ENCODE results near the gene NUDT12. TPM values are rescaled to one million over a fixed set of nuclear protein-coding genes. Genes with fewer than 3 reads are reported as not detected.

NUDT12 gene
- total and polyA plus RNA-seq, 2 of the 13 experiments (the other 11 are each of a cell fraction or from before 2014, with no cell fraction given): 2.3 to 5.4 TPM

GRCh38 chr5:103562453-103563157 is at the start of gene NUDT12 (continued):
- TF ChIP-seq SP5 (CRISPR knock-in tag; IDR thresholded peaks at IDR 0.05; ENCODE audit: borderline replicate concordance, low read depth): no peak
- TF ChIP-seq ZFP62 (CRISPR knock-in tag; IDR thresholded peaks at IDR 0.05): no peak
- TF ChIP-seq, protein P1, sequence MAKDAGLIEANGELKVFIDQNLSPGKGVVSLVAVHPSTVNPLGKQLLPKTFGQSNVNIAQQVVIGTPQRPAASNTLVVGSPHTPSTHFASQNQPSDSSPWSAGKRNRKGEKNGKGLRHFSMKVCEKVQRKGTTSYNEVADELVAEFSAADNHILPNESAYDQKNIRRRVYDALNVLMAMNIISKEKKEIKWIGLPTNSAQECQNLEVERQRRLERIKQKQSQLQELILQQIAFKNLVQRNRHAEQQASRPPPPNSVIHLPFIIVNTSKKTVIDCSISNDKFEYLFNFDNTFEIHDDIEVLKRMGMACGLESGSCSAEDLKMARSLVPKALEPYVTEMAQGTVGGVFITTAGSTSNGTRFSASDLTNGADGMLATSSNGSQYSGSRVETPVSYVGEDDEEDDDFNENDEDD (CRISPR knock-in tag; IDR thresholded peaks at IDR 0.05; ENCODE audit: borderline replicate concordance): peak; percentile 23; the same call in 1 of the 2 replicates
- TF ChIP-seq KDM2A (CRISPR knock-in tag; IDR thresholded peaks at IDR 0.05; ENCODE audit: borderline replicate concordance, low read depth): peak; percentile 34; the same call in 1 of the 2 replicates
- TF ChIP-seq, protein P2, sequence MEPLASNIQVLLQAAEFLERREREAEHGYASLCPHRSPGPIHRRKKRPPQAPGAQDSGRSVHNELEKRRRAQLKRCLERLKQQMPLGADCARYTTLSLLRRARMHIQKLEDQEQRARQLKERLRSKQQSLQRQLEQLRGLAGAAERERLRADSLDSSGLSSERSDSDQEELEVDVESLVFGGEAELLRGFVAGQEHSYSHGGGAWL (CRISPR knock-in tag; IDR thresholded peaks at IDR 0.05): no peak
- peak; percentile 66 for TF ChIP-seq ZNF687 (CRISPR knock-in tag; IDR thresholded peaks at IDR 0.05)
- TF ChIP-seq POLR2A (IDR thresholded peaks at IDR 0.05; ENCODE audit: insufficient read depth in 1 of 2, low read depth in 2 of 2, low read length in 2 of 2): peak; percentile 31 to 65; a peak in 3 of 4 replicates
- TF ChIP-seq, protein P3, sequence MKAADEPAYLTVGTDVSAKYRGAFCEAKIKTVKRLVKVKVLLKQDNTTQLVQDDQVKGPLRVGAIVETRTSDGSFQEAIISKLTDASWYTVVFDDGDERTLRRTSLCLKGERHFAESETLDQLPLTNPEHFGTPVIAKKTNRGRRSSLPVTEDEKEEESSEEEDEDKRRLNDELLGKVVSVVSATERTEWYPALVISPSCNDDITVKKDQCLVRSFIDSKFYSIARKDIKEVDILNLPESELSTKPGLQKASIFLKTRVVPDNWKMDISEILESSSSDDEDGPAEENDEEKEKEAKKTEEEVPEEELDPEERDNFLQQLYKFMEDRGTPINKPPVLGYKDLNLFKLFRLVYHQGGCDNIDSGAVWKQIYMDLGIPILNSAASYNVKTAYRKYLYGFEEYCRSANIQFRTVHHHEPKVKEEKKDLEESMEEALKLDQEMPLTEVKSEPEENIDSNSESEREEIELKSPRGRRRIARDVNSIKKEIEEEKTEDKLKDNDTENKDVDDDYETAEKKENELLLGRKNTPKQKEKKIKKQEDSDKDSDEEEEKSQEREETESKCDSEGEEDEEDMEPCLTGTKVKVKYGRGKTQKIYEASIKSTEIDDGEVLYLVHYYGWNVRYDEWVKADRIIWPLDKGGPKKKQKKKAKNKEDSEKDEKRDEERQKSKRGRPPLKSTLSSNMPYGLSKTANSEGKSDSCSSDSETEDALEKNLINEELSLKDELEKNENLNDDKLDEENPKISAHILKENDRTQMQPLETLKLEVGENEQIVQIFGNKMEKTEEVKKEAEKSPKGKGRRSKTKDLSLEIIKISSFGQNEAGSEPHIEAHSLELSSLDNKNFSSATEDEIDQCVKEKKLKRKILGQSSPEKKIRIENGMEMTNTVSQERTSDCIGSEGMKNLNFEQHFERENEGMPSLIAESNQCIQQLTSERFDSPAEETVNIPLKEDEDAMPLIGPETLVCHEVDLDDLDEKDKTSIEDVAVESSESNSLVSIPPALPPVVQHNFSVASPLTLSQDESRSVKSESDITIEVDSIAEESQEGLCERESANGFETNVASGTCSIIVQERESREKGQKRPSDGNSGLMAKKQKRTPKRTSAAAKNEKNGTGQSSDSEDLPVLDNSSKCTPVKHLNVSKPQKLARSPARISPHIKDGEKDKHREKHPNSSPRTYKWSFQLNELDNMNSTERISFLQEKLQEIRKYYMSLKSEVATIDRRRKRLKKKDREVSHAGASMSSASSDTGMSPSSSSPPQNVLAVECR (CRISPR knock-in tag; IDR thresholded peaks at IDR 0.05; ENCODE audit: borderline replicate concordance): peak; percentile 36; the same call in 1 of the 2 replicates
- no peak for TF ChIP-seq CAMTA2 (CRISPR knock-in tag; IDR thresholded peaks at IDR 0.05; ENCODE audit: borderline replicate concordance)
- peak; percentile 42; the same call in 1 of the 2 replicates for TF ChIP-seq CHD2 (IDR thresholded peaks at IDR 0.05; ENCODE audit: low read depth, low read length)
- TF ChIP-seq, protein P4, sequence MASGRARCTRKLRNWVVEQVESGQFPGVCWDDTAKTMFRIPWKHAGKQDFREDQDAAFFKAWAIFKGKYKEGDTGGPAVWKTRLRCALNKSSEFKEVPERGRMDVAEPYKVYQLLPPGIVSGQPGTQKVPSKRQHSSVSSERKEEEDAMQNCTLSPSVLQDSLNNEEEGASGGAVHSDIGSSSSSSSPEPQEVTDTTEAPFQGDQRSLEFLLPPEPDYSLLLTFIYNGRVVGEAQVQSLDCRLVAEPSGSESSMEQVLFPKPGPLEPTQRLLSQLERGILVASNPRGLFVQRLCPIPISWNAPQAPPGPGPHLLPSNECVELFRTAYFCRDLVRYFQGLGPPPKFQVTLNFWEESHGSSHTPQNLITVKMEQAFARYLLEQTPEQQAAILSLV (CRISPR knock-in tag; IDR thresholded peaks at IDR 0.05; ENCODE audit: borderline replicate concordance): 0 out of 2 replicates have a peak, but pooled peaks have one; percentile 31
- TF ChIP-seq CREB1 (IDR thresholded peaks at IDR 0.05): no peak
- TF ChIP-seq CREB1 (CRISPR knock-in tag; IDR thresholded peaks at IDR 0.05): no peak
- no peak for TF ChIP-seq ZEB1 (IDR thresholded peaks at IDR 0.05; ENCODE audit: insufficient replicate concordance, low read depth)
- TF ChIP-seq SIN3B (IDR thresholded peaks at IDR 0.05; ENCODE audit: low read length): no peak
- TF ChIP-seq NFKB2 (CRISPR knock-in tag; IDR thresholded peaks at IDR 0.05; ENCODE audit: borderline replicate concordance): no peak
